PC-3 (cell line): ENCODE data around the gene TMEM132D. TPM values are rescaled to one million over a fixed set of nuclear protein-coding genes. Genes with fewer than 3 reads are reported as not detected.

Experiments used
- ATAC-seq: fragments of 200-7000 bp; cut with Tn5 transposase; 2 replicates; pipeline ENCODE4 v1.9.1; 2020; ENCODE audit warnings: mild to moderate bottlenecking, moderate library complexity
- BruUV-seq: library from RNA; stranded (reverse); fragments of 400-500 nt; replicated peaks from 2 replicates; lab custom pipeline; 2021; lab: Mats Ljungman, UMichigan
- CTCF ChIA-PET: fragments of 300-600 bp; sonication (Branson Sonifier 250); formaldehyde crosslinking; loops from one replicate; lab custom pipeline; 2022; ENCODE audit warnings: antibody characterized with exemption; lab: Charles Lee
- POLR2A ChIA-PET: fragments of 300-600 bp; sonication (Branson Sonifier 250); formaldehyde crosslinking; loops from one replicate; lab custom pipeline; 2022; ENCODE audit warnings: antibody characterized with exemption; ENCODE audit not compliant: unreplicated experiment; lab: Charles Lee
- DNase-seq: peaks from one replicate; pipeline ENCODE4 v3.0.0-alpha.2; 2015
- H2AFZ ChIP-seq: fragments of 300-600 bp; sonication (generic); 2 replicates; pipeline ENCODE4 v1.6.0; 2016; ENCODE audit warnings: antibody characterized with exemption, low read length
- H3F3A ChIP-seq: fragments of 300-600 bp; sonication (generic); one replicate; pipeline ENCODE4 v1.6.0; 2017; ENCODE audit warnings: antibody characterized with exemption, low read length, control low read depth, mild to moderate bottlenecking; ENCODE audit not compliant: unreplicated experiment
- H3K27ac ChIP-seq: fragments of 300-600 bp; sonication (generic); 2 replicates; pipeline ENCODE4 v1.5.1; 2016; ENCODE audit warnings: mild to moderate bottlenecking, low read length
- H3K27me3 ChIP-seq: fragments of 300-600 bp; sonication (generic); 2 replicates; pipeline ENCODE4 v1.6.1; 2016; ENCODE audit warnings: low read length, mixed read lengths
- H3K36me3 ChIP-seq: fragments of 300-600 bp; sonication (generic); 2 replicates; pipeline ENCODE4 v1.6.1; 2016; ENCODE audit warnings: low read depth, mixed run types, low read length, mixed read lengths
- H3K4me1 ChIP-seq: fragments of 300-600 bp; sonication (generic); 2 replicates; pipeline ENCODE4 v1.5.1; 2016; ENCODE audit warnings: low read length; ENCODE audit not compliant: insufficient read depth
- H3K4me2 ChIP-seq: fragments of 300-600 bp; sonication (generic); 2 replicates; pipeline ENCODE4 v1.6.0; 2016; ENCODE audit warnings: low read length
- H3K4me3 ChIP-seq: fragments of 300-600 bp; sonication (generic); 2 replicates; pipeline ENCODE4 v1.5.1; 2016; ENCODE audit warnings: mild to moderate bottlenecking, low read length, mixed read lengths
- H3K79me2 ChIP-seq: fragments of 300-600 bp; sonication (generic); 2 replicates; pipeline ENCODE4 v1.6.1; 2017; ENCODE audit warnings: low read length, mixed read lengths
- H3K9ac ChIP-seq: fragments of 300-600 bp; sonication (generic); 2 replicates; pipeline ENCODE4 v1.6.0; 2016; ENCODE audit warnings: mild to moderate bottlenecking, low read length
- H3K9me2 ChIP-seq: fragments of 300-600 bp; sonication (generic); replicated peaks from 2 replicates; pipeline ENCODE4 v1.6.1; 2016; ENCODE audit warnings: mixed run types, low read length, mixed read lengths
- H3K9me3 ChIP-seq: fragments of 300-600 bp; sonication (generic); 2 replicates; pipeline ENCODE4 v1.6.1; 2016; ENCODE audit warnings: low read length, mixed read lengths
- H4K20me1 ChIP-seq: fragments of 300-600 bp; sonication (generic); 2 replicates; pipeline ENCODE4 v1.6.1; 2016; ENCODE audit warnings: low read length, mixed read lengths
- EZH2 ChIP-seq: fragments of 300-600 bp; sonication (generic); IDR thresholded peaks from one replicate; pipeline ENCODE4 v1.6.1; 2017; ENCODE audit warnings: antibody characterized with exemption, mild to moderate bottlenecking, low read length; ENCODE audit not compliant: unreplicated experiment
- EZH2phosphoT487 ChIP-seq: fragments of 300-600 bp; sonication (generic); IDR thresholded peaks from 2 replicates; pipeline ENCODE4 v1.6.1; 2018; ENCODE audit warnings: mild to moderate bottlenecking, antibody characterized with exemption, low read length, borderline replicate concordance
- intact Hi-C: fragments of 100-400 bp; cut with micrococcal nuclease; formaldehyde crosslinking; loops from 2 replicates; pipeline ENCODE4 v1.9.0; 2023
- total RNA-seq: library from RNA; depleted of rRNA; stranded (reverse); fragments of >200 nt; gene quantifications from 2 replicates; pipeline ENCODE4 v1.2.3, GENCODE V29; 2014
- TF ChIP-seq, protein P1 (sequence below): fragments of 300-600 bp; sonication (generic); conservative IDR thresholded peaks from 2 replicates; pipeline ENCODE4 v1.5.1; 2017; ENCODE audit warnings: antibody characterized with exemption, low read depth, mild to moderate bottlenecking, low read length

Gene TMEM132D
- total RNA-seq, 1 experiment from 2014 or later, result not detected

DNA sequence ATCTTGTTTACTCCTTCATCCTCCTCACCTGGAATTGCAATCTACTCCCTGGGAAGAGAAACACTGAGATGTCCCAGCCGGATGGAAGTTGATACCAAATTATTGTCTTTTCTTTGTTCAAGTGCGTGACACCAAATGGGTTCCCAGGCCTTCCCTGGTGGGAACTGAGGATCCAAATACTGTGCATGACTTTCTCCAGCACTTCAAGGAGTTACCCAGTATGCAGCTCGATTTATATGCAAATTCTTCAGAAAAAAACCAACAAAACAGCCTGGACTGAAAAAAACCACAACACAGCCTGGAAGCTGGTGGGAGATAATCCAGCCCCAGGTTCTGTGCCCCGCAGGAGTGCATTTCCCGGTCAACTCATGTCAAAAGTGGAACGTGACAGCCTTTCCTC is 740.0 kb downstream of the TMEM132D start:
- Histone ChIP-seq H3K4me3 (no peak overlapping the region), H3K4me2 (no peak overlapping the region), H3K4me1 (no peaks in the 10 kb centered on the region), H3K27ac (no peak overlapping the region), H3K9me3 (0 out of 2 replicates have a peak, but pooled peaks cover 2% of the 10 kb centered on the region), H3F3A (no peaks in the 10 kb centered on the region), H3K27me3 (no peaks in the 10 kb centered on the region), H2AFZ (no peak overlapping the region), H4K20me1 (no peaks in the 10 kb centered on the region), H3K9me2 (no peaks in the 10 kb centered on the region), H3K79me2 (no peaks in the 10 kb centered on the region), H3K9ac (no peak overlapping the region), H3K36me3 (no peaks in the 10 kb centered on the region)
- TF ChIP-seq, protein P1, sequence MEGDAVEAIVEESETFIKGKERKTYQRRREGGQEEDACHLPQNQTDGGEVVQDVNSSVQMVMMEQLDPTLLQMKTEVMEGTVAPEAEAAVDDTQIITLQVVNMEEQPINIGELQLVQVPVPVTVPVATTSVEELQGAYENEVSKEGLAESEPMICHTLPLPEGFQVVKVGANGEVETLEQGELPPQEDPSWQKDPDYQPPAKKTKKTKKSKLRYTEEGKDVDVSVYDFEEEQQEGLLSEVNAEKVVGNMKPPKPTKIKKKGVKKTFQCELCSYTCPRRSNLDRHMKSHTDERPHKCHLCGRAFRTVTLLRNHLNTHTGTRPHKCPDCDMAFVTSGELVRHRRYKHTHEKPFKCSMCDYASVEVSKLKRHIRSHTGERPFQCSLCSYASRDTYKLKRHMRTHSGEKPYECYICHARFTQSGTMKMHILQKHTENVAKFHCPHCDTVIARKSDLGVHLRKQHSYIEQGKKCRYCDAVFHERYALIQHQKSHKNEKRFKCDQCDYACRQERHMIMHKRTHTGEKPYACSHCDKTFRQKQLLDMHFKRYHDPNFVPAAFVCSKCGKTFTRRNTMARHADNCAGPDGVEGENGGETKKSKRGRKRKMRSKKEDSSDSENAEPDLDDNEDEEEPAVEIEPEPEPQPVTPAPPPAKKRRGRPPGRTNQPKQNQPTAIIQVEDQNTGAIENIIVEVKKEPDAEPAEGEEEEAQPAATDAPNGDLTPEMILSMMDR, result no peak
- TF ChIP-seq EZH2, result no peak
- TF ChIP-seq EZH2phosphoT487, result no peak
- ATAC-seq, result no peak
- CTCF ChIA-PET, result no interaction called here
- no TSS peak for BruUV-seq
- POLR2A ChIA-PET, result no interaction called here
- no peak for DNase-seq
- intact Hi-C loops, result no loop called here

GRCh38 chr12:129163461-129163860 is 740.4 kb downstream of the TMEM132D start:
- intact Hi-C loops, result no loop called here
- H3K27me3 ChIP-seq, result no peaks in the 10 kb centered on the region
- no peaks in the 10 kb centered on the region for H3K9me3 ChIP-seq
- no peak for DNase-seq
- no peaks in the 10 kb centered on the region for H4K20me1 ChIP-seq
- no peak for TF ChIP-seq EZH2phosphoT487
- no peak for TF ChIP-seq EZH2
- TF ChIP-seq, protein P1, result no peak
- H3K36me3 ChIP-seq, result no peaks in the 10 kb centered on the region
- no peak overlapping the region for H3K4me3 ChIP-seq
- no peak overlapping the region for H3K9ac ChIP-seq
- H3K27ac ChIP-seq, result no peak overlapping the region
- POLR2A ChIA-PET, result no interaction called here
- H3F3A ChIP-seq, result no peaks in the 10 kb centered on the region
- no TSS peak for BruUV-seq
- no peak overlapping the region for H2AFZ ChIP-seq
- H3K4me1 ChIP-seq, result no peaks in the 10 kb centered on the region
- no peaks in the 10 kb centered on the region for H3K9me2 ChIP-seq
- CTCF ChIA-PET, result no interaction called here
- H3K4me2 ChIP-seq, result no peak overlapping the region
- H3K79me2 ChIP-seq, result no peaks in the 10 kb centered on the region
- no peak for ATAC-seq

DNA sequence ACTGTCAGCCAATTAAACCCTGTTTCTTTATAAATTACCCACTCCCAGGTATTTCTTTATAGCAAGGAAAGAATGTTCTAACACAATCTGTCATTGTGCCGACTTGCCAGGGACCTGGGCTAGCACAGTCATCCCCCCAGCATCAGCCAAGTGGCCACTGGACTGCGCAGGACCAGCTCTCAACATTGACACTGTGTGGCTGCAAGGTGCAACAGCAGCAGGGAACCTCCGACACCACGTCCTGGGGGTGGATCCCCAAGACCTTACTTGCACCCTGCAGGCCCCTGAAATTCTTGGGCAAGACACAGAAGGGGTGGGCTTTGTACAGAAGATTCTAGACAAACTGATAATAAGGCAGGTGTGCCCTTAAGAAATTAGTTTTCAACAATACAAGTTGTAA is 741.0 kb downstream of the TMEM132D start:
- H3K9me3 ChIP-seq, result no peaks in the 10 kb centered on the region
- no peaks in the 10 kb centered on the region for H3K4me1 ChIP-seq
- H2AFZ ChIP-seq, result no peak overlapping the region
- H3K27me3 ChIP-seq, result no peaks in the 10 kb centered on the region
- no peaks in the 10 kb centered on the region for H4K20me1 ChIP-seq
- ATAC-seq (no peak), DNase-seq (no peak)
- BruUV-seq, result no TSS peak
- H3K9ac ChIP-seq, result no peak overlapping the region
- H3K27ac ChIP-seq, result no peak overlapping the region
- no peaks in the 10 kb centered on the region for H3K9me2 ChIP-seq
- intact Hi-C loops, result no loop called here
- ChIA-PET POLR2A (no interaction called here), CTCF (no interaction called here)
- H3F3A ChIP-seq, result no peaks in the 10 kb centered on the region
- TF ChIP-seq, protein P1, result no peak
- TF ChIP-seq EZH2phosphoT487, result no peak
- TF ChIP-seq EZH2, result no peak
- H3K4me3 ChIP-seq, result no peak overlapping the region
- no peaks in the 10 kb centered on the region for H3K79me2 ChIP-seq
- H3K36me3 ChIP-seq, result no peaks in the 10 kb centered on the region
- no peak overlapping the region for H3K4me2 ChIP-seq
